Thoracic aorta (tissue), 2 donors: ENCODE data around the gene APOB. TPM values are rescaled to one million over a fixed set of nuclear protein-coding genes. Genes with fewer than 3 reads are reported as not detected.
A peak's percentile ranks its signal among the peaks of the same experiment; 100 is the strongest.

Experiments used
- ATAC-seq: fragments of 150-250 bp; one replicate; pipeline ENCODE4 v1.8.0; 2017; ENCODE audit warnings: low read depth; ENCODE audit not compliant: insufficient number of reproducible peaks, low FRiP score
- DNase-seq: peaks from one replicate; pipeline ENCODE4 v3.0.0-alpha.2; 2020; ENCODE audit warnings: low spot score
- H3K27ac ChIP-seq, 2 donors: fragments of 200-600 bp; sonication (generic); 1 replicate in 1 of 2; 2 replicates in 1 of 2; pipeline ENCODE4 v1.5.1; 2016; ENCODE audit warnings: mild to moderate bottlenecking in 2 of 2, moderate library complexity in 2 of 2
- H3K27me3 ChIP-seq: fragments of 200-600 bp; sonication (generic); replicated peaks from 2 replicates; pipeline ENCODE4 v1.6.0; 2016; ENCODE audit warnings: mild to moderate bottlenecking; ENCODE audit not compliant: insufficient read depth
- H3K36me3 ChIP-seq: fragments of 200-600 bp; sonication (generic); one replicate; pipeline ENCODE4 v1.5.1; 2016
- H3K4me1 ChIP-seq, 2 donors: fragments of 200-600 bp; sonication (generic); 1 replicate in 1 of 2; 2 replicates in 1 of 2; pipeline versions ENCODE4 v1.5.1 to v1.6.0; 2016; ENCODE audit warnings: low read depth in 2 of 2, mild to moderate bottlenecking in 1 of 2; ENCODE audit not compliant: control insufficient read depth in 1 of 2
- H3K4me3 ChIP-seq: fragments of 200-600 bp; sonication (generic); 2 replicates; pipeline ENCODE4 v1.5.1; 2016; ENCODE audit warnings: mild to moderate bottlenecking
- H3K9me3 ChIP-seq: fragments of 200-600 bp; sonication (generic); 2 replicates; pipeline ENCODE4 v1.5.1; 2016
- CTCF ChIP-seq: fragments of 200-600 bp; sonication (generic); IDR thresholded peaks from one replicate; pipeline ENCODE4 v1.5.1; 2019; ENCODE audit warnings: antibody characterized with exemption
- total RNA-seq, 2 donors: library from RNA; depleted of rRNA; stranded (reverse); fragments of >200 nt; gene quantifications; one replicate each; pipeline versions ENCODE4 v1.1.0 to v1.2.3, GENCODE V29; 2016

The APOB gene
- total RNA-seq, 2 donors from 2014 or later, result 4.7 to 6.1 TPM

DNA sequence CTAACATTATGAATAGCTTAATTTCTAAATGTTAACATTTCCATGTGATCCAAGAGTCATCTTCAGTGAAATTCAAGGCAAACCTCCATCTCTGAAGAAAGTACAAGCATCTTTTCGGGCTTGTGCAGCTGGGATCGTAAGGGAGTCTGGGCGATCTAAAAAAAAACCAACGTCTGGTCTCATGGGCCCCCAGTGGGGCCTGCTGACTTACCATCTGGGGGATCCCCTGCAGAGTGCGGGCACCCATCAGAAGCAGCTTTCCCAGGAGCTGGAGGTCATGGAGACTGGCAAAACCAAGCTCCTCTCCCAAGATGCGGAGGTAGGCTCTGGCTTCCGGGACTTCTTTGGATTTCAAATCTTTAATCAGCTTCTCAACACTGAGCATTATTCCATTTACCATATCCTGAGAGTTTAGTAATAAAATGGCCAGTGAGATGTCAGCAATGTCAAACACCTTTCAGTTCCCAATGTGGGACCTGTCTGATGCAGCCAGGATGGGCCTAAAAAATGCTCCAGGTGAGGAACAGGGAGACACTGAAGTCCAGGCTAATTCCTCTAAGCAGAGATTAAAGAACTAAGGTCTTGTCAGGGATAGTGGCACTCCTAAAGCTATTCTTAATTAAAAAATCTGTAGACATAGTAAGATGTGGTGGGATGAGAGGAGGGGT lies 19.0 kb downstream of the APOB start:
- no peak for DNase-seq
- TF ChIP-seq CTCF, result no peak
- Histone ChIP-seq H3K27ac (peak overlapping the region; percentile 68 to 71), H3K27me3 (no peaks in the 10 kb centered on the region), H3K4me1 (peaks cover 8 to 22% of the 10 kb centered on the region in 2 donors), H3K36me3 (no peaks in the 10 kb centered on the region), H3K9me3 (no peaks in the 10 kb centered on the region), H3K4me3 (no peak overlapping the region)
- no peak for ATAC-seq

- H3K27me3 ChIP-seq, result no peaks in the 10 kb centered on the region
- H3K27ac ChIP-seq, result no peak overlapping the region
- no peaks in the 10 kb centered on the region for H3K9me3 ChIP-seq
- DNase-seq (no peak), ATAC-seq (no peak)
- peaks cover 8 to 22% of the 10 kb centered on the region in 2 donors for H3K4me1 ChIP-seq
- H3K36me3 ChIP-seq, result no peaks in the 10 kb centered on the region
- no peak overlapping the region for H3K4me3 ChIP-seq
- no peak for TF ChIP-seq CTCF
Measured at GRCh38 chr2:21024198-21024597, 19.7 kb downstream of the APOB start.

DNA sequence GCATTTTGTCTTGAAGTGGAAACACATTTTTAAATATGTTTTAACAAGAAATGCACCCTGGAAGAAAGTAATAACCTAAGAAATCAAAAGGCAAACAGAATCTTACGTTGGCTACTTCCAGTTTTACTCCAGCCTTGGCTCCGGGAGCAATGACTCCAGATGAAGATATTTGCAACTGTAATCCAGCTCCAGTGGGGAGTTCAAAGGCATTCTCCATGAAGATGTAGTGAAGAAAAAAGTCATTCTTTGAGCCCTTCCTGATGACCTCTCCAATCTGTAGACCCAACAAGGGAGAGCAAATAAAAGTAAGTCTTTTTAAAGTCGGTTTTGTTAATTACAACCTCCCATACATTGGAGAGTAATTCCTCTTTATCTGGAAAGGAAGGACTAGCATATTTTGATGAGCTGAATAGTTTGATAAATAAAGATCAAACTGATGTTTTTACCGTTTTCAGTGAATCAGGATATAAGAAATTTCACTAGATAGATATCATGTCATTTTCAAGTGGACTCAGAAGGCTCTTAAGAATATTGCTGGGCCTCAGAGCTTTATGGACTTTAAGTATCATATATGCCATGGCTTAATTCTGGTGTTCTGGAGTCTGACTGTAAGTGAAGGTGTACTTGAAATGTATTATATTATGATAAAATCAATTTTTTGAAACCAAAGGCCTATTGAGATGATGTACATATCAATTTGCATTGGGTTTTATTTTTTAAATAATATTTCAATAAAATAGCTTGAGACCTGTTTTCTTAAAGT lies 20.3 kb downstream of the APOB start:
- Histone ChIP-seq H3K27me3 (no peaks in the 10 kb centered on the region), H3K4me1 (peaks cover 8 to 22% of the 10 kb centered on the region in 2 donors), H3K4me3 (no peak overlapping the region), H3K36me3 (no peaks in the 10 kb centered on the region), H3K27ac (no peak overlapping the region), H3K9me3 (no peaks in the 10 kb centered on the region)
- ATAC-seq, result no peak
- TF ChIP-seq CTCF, result no peak
- DNase-seq, result no peak

DNA sequence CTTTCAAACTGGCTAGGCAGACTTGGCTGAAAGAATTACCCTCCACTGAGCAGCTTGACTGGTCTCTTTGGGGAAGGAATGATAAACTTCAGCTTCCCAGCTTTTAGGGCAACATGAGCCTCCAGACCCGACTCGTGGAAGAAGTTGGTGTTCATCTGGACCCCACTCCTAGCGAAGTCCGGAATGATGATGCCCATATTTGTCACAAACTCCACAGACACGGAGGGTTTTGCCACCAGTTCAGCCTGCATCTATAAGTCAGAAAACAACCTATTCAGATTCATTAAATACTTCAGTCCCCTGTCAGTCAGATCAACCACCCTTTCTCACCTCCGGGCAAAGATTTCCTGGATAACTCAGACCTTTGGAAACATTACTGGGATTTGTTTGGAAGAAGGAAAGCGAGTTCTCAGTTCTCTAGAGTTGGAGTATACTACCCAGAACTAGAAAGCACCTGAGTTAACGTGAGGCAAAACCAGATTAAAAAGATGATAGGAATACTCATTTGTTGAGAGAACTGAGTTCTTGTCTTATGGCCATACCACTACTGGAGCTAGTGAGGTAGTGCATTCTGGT lies 21.0 kb downstream of the APOB start:
- Histone ChIP-seq H3K27me3 (no peaks in the 10 kb centered on the region), H3K9me3 (no peaks in the 10 kb centered on the region), H3K4me3 (no peak overlapping the region), H3K27ac (no peak overlapping the region), H3K4me1 (peaks cover 8 to 22% of the 10 kb centered on the region in 2 donors), H3K36me3 (no peaks in the 10 kb centered on the region)
- DNase-seq (no peak), ATAC-seq (no peak)
- TF ChIP-seq CTCF, result no peak

DNA sequence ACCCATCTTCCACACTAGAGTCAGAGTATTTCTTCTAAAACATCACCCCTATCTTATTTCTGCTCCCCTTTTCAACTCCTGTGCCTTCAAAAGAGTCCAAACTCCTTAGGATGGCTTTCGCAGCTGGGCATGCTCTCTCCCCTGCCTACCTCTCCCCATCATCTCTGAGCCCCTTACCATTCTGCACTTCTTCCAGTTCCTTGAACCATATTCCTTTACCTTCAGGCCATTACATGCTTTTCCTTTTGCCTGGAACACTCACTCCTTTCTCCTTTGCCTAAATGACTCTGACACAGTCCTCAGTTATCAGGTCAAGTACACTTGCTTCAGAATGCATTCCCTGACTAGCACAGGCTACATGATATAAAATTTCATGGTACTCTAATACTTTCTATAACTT lies 22.4 kb downstream of the APOB start:
- no peak overlapping the region for H3K27ac ChIP-seq
- no peaks in the 10 kb centered on the region for H3K27me3 ChIP-seq
- H3K4me1 ChIP-seq, result peaks cover 3 to 15% of the 10 kb centered on the region in 2 donors
- TF ChIP-seq CTCF, result no peak
- DNase-seq, result no peak
- no peaks in the 10 kb centered on the region for H3K36me3 ChIP-seq
- no peak overlapping the region for H3K4me3 ChIP-seq
- H3K9me3 ChIP-seq, result no peaks in the 10 kb centered on the region
- no peak for ATAC-seq
